Spleen (tissue), 7 donors: Measurements from ENCODE around the gene CHST15.
"Not testable (repeated sequence)": the region's sequence is repeated elsewhere in the genome, so short reads cannot be mapped to it uniquely, and the experiment has no call there.

Source experiments
- POLR2A ChIP-seq, 3 donors: fragments of 450-650 bp; IDR thresholded peaks; one replicate each; pipeline ENCODE4 v1.5.1; 2017; ENCODE audit warnings: antibody characterized with exemption in 3 of 3, mild to moderate bottlenecking in 1 of 3
- TF ChIP-seq, protein P1 (sequence below), 11 experiments: fragments of 200-600 bp in 7 of 11; fragments of 450-650 bp in 4 of 11; sonication (generic) in 4 of 11; IDR thresholded peaks in 8 of 11; conservative IDR thresholded peaks in 3 of 11; 1 replicate in 7 of 11; 2 replicates in 4 of 11; pipeline versions ENCODE4 v1.4.0 to v1.8.0; 2016 to 2021; ENCODE audit warnings: antibody characterized with exemption in 11 of 11, inconsistent platforms in 4 of 11, mild to moderate bottlenecking in 1 of 11
- donor health status: DM: no; HTN: no; CAD: no; lungs with moderate emphysema.
- donor health status: DM: no; HTN: no; CAD: no.
- donor health status: DM: no; HTN: no; CAD: no.

DNA sequence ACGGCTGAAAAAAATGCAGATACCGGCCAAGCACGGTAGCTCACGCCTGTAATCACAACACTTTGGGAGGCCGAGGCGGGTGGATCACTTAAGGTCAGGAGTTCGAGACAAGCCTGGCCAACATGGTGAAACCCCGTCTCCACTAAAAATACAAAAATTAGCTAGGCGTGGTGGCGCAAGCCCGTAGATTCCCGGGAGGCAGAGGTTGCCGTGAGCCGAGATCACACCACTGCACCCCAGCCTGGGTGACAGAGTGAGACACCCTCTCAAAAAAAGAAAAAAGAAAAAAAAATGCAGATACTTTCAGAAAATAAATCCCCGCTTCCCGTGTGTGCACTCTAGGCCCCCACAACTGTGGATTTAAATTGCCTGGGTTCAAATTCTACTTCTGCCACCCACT, 2.4 kb upstream of the CHST15 start:
- TF ChIP-seq, protein P1, sequence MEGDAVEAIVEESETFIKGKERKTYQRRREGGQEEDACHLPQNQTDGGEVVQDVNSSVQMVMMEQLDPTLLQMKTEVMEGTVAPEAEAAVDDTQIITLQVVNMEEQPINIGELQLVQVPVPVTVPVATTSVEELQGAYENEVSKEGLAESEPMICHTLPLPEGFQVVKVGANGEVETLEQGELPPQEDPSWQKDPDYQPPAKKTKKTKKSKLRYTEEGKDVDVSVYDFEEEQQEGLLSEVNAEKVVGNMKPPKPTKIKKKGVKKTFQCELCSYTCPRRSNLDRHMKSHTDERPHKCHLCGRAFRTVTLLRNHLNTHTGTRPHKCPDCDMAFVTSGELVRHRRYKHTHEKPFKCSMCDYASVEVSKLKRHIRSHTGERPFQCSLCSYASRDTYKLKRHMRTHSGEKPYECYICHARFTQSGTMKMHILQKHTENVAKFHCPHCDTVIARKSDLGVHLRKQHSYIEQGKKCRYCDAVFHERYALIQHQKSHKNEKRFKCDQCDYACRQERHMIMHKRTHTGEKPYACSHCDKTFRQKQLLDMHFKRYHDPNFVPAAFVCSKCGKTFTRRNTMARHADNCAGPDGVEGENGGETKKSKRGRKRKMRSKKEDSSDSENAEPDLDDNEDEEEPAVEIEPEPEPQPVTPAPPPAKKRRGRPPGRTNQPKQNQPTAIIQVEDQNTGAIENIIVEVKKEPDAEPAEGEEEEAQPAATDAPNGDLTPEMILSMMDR (IDR thresholded peaks at IDR 0.05 in 8 of 11, conservative IDR thresholded peaks at IDR 0.05 in 3 of 11) = not testable (repeated sequence)
- not testable (repeated sequence) for TF ChIP-seq POLR2A (IDR thresholded peaks at IDR 0.05)
